NCI-H345 (cell line): Measurements from ENCODE around the gene CCL20.
A peak's percentile ranks its signal among the peaks of the same experiment; 100 is the strongest.
"Not testable (repeated sequence)": the region's sequence is repeated elsewhere in the genome, so short reads cannot be mapped to it uniquely, and the experiment has no call there.

Experiments
- DNase-seq: peaks from one replicate; lab custom pipeline; 2025; lab: John Stamatoyannopoulos, UW

The CCL20 gene

GRCh38 chr2:227834916-227835650 is 21.4 kb downstream of the CCL20 start:
- no peak for DNase-seq

- not testable (repeated sequence) for DNase-seq
These were observed 25.9 kb downstream of the CCL20 start for GRCh38 chr2:227839339-227840129.

GRCh38 chr2:227846831-227847230 is 33.2 kb downstream of the CCL20 start:
- no peak for DNase-seq

- DNase-seq = no peak
These were observed 34.5 kb downstream of the CCL20 start for GRCh38 chr2:227848146-227848545.

- DNase-seq = no peak
These were observed 34.9 kb downstream of the CCL20 start for GRCh38 chr2:227848586-227848985.

- DNase-seq = no peak
These were observed 36.3 kb downstream of the CCL20 start for GRCh38 chr2:227849906-227850305.

GRCh38 chr2:227853204-227853629 is 39.6 kb downstream of the CCL20 start:
- DNase-seq = peak; percentile 14

GRCh38 chr2:227853765-227854271 is 40.2 kb downstream of the CCL20 start:
- no peak for DNase-seq

GRCh38 chr2:227855440-227855839 is 41.8 kb downstream of the CCL20 start:
- DNase-seq = no peak

- no peak for DNase-seq
These were observed 43.1 kb downstream of the CCL20 start for GRCh38 chr2:227856697-227857096.

GRCh38 chr2:227860221-227860641 is 46.6 kb downstream of the CCL20 start:
- no peak for DNase-seq

GRCh38 chr2:227861011-227861410 is 47.4 kb downstream of the CCL20 start:
- DNase-seq = no peak

GRCh38 chr2:227862227-227862740 is 48.6 kb downstream of the CCL20 start:
- DNase-seq = peak; percentile 22

GRCh38 chr2:227862741-227863588 is 49.3 kb downstream of the CCL20 start:
- DNase-seq = no peak

- no peak for DNase-seq
These were observed 50.6 kb downstream of the CCL20 start for GRCh38 chr2:227864161-227864756.

GRCh38 chr2:227865291-227865690 is 51.6 kb downstream of the CCL20 start:
- no peak for DNase-seq
